CD1c-positive myeloid dendritic cell (primary cell): ENCODE measurements around the gene POLR2M.

Source experiments
- DNase-seq: peaks from one replicate; pipeline ENCODE4 v3.0.0-alpha.2; 2016; ENCODE audit errors: extremely low spot score

Gene POLR2M

GRCh38 chr15:57691082-57691481 lies 15.4 kb upstream of the POLR2M start:
- no peak for DNase-seq

GRCh38 chr15:57692709-57693108 lies 13.8 kb upstream of the POLR2M start:
- no peak for DNase-seq

DNA sequence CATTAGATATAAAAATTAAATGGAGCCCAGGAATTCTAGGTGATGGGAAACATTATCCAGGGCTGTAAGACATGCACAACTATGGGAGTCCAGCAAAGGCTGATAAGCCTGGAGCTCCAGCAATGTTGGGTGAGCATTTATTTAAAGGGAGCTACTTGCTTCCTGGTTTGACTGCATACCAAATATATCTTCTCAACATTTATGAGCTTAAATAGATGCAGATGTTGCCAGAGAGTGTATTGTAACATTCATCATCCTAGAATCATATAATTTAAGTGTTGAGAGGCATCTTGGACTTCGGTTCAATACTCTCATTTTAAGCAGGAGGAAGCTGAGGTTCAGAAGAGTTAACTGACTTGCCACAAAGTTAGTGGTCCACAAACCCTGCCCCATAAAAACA lies 12.2 kb upstream of the POLR2M start:
- DNase-seq, result no peak

GRCh38 chr15:57696146-57696545 lies 10.4 kb upstream of the POLR2M start:
- no peak for DNase-seq

DNA sequence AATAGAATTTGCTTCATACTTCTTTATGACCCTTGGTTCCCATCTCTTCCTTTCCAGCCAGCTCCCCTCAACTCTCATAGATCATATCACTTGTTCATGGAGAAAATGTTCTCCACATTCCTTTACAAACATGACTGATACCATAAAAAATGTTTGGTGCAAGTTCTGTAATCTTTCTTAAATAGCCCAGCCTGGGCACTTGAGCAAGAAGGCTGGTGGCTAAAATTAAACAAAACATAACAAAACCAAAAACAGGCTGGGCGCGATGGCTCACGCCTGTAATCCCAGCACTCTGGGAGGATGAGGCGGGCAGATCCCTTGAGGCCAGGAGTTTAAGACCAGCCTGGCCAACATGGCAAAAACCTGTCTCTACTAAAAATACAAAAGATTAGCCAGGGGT lies 8.9 kb upstream of the POLR2M start:
- no peak for DNase-seq

GRCh38 chr15:57698243-57698642 lies 8.3 kb upstream of the POLR2M start:
- no peak for DNase-seq

DNA sequence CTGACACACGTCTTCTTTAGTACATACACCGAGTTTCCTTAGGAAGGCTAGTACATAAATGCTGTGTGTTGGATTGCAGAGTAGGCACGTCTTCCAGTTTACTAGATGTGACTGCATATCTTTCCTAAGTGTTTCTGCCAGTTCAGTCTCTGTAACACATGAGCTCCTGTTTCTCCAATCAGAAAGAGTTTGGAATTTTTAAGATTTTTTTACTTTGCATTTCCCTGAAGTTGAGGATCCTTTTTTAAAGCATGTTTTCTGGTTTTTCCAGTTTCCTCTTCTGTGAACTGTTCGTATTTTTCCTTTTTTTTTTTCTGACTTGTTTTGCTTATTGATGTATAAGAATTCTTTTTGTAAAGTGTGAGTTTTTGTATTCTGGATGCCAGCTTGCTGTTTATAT lies 7.5 kb upstream of the POLR2M start:
- no peak for DNase-seq

- no peak for DNase-seq
Observed at GRCh38 chr15:57703387-57703786, 3.1 kb upstream of the POLR2M start.

DNA sequence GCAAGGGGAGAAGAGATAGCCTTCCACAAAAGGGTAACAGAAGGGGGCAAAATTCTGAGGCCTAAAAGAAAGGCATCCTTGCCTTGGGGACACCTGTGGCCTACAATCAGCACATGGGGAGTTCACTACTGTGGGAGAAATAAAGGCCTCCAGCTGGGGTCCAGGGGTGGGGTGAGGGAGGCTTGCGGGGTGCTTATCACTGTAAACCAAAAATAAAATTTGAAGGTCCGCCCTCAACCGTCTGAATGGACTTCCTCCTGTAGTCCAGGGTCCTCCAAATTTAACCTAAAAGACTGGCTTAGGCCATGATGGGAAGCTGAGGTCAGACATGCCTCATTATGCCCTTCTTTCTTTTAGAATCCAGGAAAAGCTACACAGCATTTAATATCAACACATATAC lies 2.1 kb upstream of the POLR2M start:
- no peak for DNase-seq

- no peak for DNase-seq
Observed at GRCh38 chr15:57705746-57706404, 639 bp upstream of the POLR2M start.

GRCh38 chr15:57708047-57708446 lies 1.5 kb downstream of the POLR2M start:
- DNase-seq, result no peak

GRCh38 chr15:57718309-57718708 lies 11.8 kb downstream of the POLR2M start:
- DNase-seq, result no peak

DNA sequence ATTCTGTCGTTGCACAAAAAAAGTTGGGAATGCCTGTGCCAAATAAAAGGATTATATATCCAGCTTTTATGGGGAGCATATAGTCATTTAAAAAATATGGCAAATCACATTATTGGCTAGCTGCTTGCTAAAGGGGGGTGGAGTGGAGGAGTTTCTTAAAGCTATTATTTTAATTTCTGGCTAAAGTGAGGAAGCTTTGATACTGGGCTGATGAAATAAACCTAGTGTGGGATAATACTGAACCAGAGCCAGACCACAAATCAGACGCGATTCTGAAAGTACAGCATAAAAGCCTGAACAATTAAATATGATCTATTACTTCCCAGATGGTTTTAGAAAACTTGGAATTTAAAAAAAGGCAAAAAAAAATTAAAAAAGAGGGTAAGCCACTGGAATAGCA lies 14.4 kb downstream of the POLR2M start:
- DNase-seq, result no peak

DNA sequence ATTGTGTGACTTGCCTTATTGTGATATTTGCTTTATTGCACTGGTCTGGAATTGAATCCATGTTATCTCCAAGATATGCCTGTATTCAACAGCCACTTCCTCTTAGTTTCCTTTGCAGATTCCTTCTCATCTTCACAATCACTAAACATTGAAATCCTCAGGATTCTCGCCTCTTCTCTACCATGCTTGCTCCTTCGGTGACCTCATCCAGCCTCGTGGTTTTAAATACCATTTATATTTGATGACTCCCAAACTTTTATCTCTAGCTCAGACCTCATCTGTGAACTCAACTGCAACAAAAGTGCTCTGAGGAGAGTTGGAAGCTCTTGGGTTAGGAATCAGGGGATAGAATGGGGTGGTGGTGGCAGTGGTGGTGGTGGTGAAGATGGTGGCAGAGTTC lies 19.9 kb downstream of the POLR2M start:
- no peak for DNase-seq

DNA sequence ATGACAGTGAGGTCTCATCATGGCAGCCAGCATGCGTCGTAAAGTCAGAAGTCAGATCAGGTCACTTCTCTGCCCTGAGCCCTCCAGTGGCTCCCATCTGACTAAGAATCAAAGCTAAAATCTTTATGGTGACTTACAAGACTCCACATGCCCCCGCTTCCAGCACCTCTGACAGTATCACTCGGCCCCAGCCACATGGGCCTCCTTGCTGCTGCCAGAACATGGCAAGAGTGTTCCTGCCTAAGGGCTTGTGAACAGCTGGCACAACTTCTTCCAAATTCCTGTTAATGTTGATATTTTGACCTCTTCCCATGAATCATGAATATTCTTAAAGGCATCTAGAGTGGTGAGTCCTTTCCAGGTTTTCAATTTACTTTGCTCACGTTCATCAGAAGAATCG lies 20.5 kb downstream of the POLR2M start:
- DNase-seq, result no peak

- no peak for DNase-seq
Observed at GRCh38 chr15:57728436-57728835, 21.9 kb downstream of the POLR2M start.

DNA sequence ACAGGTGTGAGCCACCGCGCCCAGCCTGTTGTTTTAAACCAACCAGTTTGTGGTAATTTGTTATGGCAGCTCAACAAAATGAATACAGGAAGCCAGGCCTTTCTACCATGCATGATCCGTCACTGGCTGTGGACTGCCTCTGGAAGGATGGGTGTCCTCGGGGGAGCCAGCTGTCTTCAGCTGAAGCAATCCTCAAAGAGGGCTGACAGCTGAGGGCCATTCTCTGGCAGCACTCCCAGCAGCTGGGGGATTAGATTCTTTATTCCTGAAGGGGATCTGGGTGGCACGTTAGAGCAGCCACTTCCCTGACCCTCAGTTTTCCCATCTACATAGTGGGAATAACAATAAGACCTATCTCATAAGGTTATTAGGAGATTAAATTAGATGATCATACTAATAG lies 24.4 kb downstream of the POLR2M start:
- DNase-seq, result no peak

GRCh38 chr15:57731530-57732103 lies 25.1 kb downstream of the POLR2M start:
- DNase-seq, result no peak

DNA sequence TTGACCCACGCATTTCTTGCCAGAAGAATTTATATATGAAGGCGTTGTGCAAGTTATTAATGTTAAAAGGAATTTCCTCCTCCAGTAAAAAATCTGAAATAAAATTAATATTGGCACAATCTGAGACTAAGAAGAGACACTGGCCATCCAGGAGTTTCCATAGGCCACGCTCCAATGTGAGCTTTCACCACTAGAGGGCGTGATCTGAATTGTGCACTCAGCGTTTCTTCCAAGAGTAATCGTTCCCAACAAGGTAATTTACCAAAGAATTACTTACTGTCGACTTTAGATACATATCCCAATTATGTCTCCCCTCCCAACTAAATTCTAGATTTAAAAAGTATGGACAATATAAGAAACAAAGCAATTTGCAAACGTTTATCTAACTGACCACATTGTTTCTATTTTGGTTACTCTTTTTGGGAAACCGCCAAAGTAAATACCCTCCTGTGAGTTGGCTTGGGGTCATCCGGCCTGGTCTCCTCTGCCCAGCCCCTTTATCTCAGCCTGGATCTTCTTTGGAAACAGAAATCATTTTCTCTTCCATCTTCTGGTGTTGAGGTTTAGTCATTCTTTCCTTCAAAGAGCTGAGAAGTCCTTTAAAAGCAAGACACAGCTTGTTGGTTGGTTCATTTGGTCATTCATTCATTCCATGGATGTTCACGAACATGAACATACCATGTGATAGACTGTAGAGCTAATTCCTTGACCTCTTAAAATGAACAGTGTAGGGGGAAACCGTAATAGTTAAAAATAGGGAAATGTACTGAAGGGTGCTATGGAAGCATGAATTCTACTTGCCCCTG lies 26.2 kb downstream of the POLR2M start:
- DNase-seq, result peak; percentile 65

GRCh38 chr15:57734860-57735259 lies 28.3 kb downstream of the POLR2M start:
- no peak for DNase-seq

GRCh38 chr15:57735431-57735830 lies 28.9 kb downstream of the POLR2M start:
- DNase-seq, result no peak

DNA sequence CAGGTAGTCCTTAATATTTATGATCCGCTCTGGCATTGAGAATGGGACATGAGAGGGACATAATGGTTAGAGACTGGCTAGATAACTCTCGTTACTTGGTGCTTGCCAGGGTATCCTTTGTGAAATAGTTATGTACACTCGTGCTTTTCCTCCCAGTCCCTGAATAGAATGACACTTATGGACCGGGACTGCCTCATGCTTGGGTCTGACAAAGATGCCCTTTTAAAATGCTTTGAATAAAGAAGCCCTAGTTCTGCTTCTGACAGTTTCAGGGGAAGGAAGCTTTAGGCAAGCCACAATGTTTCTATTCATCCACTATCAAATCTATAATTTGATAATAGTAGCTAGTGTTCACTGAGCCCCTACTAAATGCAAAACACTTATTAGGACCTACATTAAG lies 29.4 kb downstream of the POLR2M start:
- no peak for DNase-seq

DNA sequence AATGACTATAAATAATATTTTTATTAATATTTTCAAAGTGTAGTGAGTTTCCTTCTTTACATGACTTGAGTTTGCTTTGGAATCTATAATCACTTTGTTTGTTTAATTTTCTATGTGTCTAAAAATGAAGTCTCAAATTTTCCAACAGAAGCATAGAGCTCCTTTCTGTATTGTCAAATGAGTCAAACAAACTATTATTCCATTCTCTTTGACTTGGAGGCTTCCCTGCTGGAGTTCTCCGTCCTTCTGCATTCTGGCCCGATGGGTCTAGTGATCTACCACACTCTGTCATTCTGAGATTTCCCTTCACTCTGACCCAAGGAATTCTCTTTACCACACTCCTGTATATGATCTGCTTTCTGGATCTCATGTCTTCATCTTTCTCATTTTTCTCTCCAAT lies 30.1 kb downstream of the POLR2M start:
- no peak for DNase-seq
